ENCODE data around the gene CAPZB.

CAPZB gene

GRCh38 chr1:19333587-19334354, 151.6 kb downstream of the CAPZB start:
- H3K9ac ChIP-seq (ENCODE audit: low read depth, low read length): no peak overlapping the region
- ATAC-seq (ENCODE audit: insufficient read depth, low read depth) (no peak), DNase-seq (no peak)
- peaks cover 6% of the 10 kb centered on the region; the same call in 1 of the 2 replicates for H3K36me3 ChIP-seq (ENCODE audit: insufficient read depth, low read length)
- H4K20me1 ChIP-seq (ENCODE audit: insufficient read depth, low read length): no peaks in the 10 kb centered on the region; the same call in 1 of the 2 replicates
- H2AFZ ChIP-seq (ENCODE audit: low read depth, low read length): no peak overlapping the region
- no peak overlapping the region for H3K4me3 ChIP-seq (ENCODE audit: low read depth in 1 of 2, low read length in 2 of 2)
- no peaks in the 10 kb centered on the region for H3K4me1 ChIP-seq (ENCODE audit: insufficient read depth, low read length)
- no peaks in the 10 kb centered on the region for H3K79me2 ChIP-seq (ENCODE audit: insufficient read depth, low read length)
- no peak overlapping the region; the same call in 1 of the 2 replicates for H3K27ac ChIP-seq (ENCODE audit: low read length)
- H3K4me2 ChIP-seq (ENCODE audit: insufficient read depth, low read length): no peak overlapping the region
- TF ChIP-seq, protein P1, sequence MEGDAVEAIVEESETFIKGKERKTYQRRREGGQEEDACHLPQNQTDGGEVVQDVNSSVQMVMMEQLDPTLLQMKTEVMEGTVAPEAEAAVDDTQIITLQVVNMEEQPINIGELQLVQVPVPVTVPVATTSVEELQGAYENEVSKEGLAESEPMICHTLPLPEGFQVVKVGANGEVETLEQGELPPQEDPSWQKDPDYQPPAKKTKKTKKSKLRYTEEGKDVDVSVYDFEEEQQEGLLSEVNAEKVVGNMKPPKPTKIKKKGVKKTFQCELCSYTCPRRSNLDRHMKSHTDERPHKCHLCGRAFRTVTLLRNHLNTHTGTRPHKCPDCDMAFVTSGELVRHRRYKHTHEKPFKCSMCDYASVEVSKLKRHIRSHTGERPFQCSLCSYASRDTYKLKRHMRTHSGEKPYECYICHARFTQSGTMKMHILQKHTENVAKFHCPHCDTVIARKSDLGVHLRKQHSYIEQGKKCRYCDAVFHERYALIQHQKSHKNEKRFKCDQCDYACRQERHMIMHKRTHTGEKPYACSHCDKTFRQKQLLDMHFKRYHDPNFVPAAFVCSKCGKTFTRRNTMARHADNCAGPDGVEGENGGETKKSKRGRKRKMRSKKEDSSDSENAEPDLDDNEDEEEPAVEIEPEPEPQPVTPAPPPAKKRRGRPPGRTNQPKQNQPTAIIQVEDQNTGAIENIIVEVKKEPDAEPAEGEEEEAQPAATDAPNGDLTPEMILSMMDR (IDR thresholded peaks at IDR 0.05; ENCODE audit: borderline replicate concordance, extremely low read depth, low read length, poor library complexity, severe bottlenecking): no peak
- TF ChIP-seq EZH2 (IDR thresholded peaks at IDR 0.05; ENCODE audit: borderline replicate concordance, low read depth, low read length, severe bottlenecking): no peak
- no peaks in the 10 kb centered on the region for H3K9me3 ChIP-seq (ENCODE audit: insufficient read depth, low read length, severe bottlenecking)
- no peaks in the 10 kb centered on the region for H3K27me3 ChIP-seq (ENCODE audit: insufficient read depth, low read length, poor library complexity)

DNA sequence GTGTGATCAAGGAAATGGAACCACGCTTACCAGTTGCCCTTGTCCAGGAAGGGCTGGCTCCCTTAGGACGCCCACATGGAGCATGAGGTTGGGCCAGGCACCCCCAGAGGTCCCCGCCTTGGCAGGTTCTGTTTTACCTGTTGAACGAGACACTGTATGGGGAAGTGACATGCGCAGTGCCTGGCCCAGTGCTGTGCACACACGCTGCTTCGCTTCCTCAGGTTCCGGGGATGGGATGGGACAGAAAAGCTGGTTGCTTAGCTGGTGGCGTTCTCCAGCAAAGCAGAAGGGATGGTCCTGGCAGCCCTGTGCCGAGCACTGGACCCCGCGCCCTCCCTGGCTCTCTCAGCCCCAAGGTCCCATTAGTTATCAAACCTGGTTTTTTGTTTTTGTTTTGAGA, 152.5 kb downstream of the CAPZB start:
- TF ChIP-seq EZH2 (IDR thresholded peaks at IDR 0.05; ENCODE audit: borderline replicate concordance, low read depth, low read length, severe bottlenecking): no peak
- TF ChIP-seq, protein P1 (IDR thresholded peaks at IDR 0.05; ENCODE audit: borderline replicate concordance, extremely low read depth, low read length, poor library complexity, severe bottlenecking): no peak
- no peaks in the 10 kb centered on the region for H3K4me1 ChIP-seq (ENCODE audit: insufficient read depth, low read length)
- no peak overlapping the region for H3K4me2 ChIP-seq (ENCODE audit: insufficient read depth, low read length)
- no peaks in the 10 kb centered on the region for H3K27me3 ChIP-seq (ENCODE audit: insufficient read depth, low read length, poor library complexity)
- no peak for ATAC-seq (ENCODE audit: insufficient read depth, low read depth)
- no peaks in the 10 kb centered on the region for H3K9me3 ChIP-seq (ENCODE audit: insufficient read depth, low read length, severe bottlenecking)
- no peak overlapping the region for H3K9ac ChIP-seq (ENCODE audit: low read depth, low read length)
- H3K79me2 ChIP-seq (ENCODE audit: insufficient read depth, low read length): no peaks in the 10 kb centered on the region
- no peak overlapping the region for H3K27ac ChIP-seq (ENCODE audit: low read length)
- no peak overlapping the region for H2AFZ ChIP-seq (ENCODE audit: low read depth, low read length)
- no peak for DNase-seq
- H3K36me3 ChIP-seq (ENCODE audit: insufficient read depth, low read length): peaks cover 5% of the 10 kb centered on the region; the same call in 1 of the 2 replicates
- H3K4me3 ChIP-seq (ENCODE audit: low read depth in 1 of 2, low read length in 2 of 2): no peak overlapping the region
- H4K20me1 ChIP-seq (ENCODE audit: insufficient read depth, low read length): no peaks in the 10 kb centered on the region; the same call in 1 of the 2 replicates

GRCh38 chr1:19331262-19331878, 154.0 kb downstream of the CAPZB start:
- H3K4me1 ChIP-seq (ENCODE audit: insufficient read depth, low read length): no peaks in the 10 kb centered on the region
- DNase-seq: no peak
- no peaks in the 10 kb centered on the region; the same call in 1 of the 2 replicates for H4K20me1 ChIP-seq (ENCODE audit: insufficient read depth, low read length)
- no peak for ATAC-seq (ENCODE audit: insufficient read depth, low read depth)
- no peak overlapping the region for H3K4me2 ChIP-seq (ENCODE audit: insufficient read depth, low read length)
- H3K4me3 ChIP-seq (ENCODE audit: low read depth in 1 of 2, low read length in 2 of 2): no peak overlapping the region
- no peak overlapping the region for H3K9ac ChIP-seq (ENCODE audit: low read depth, low read length)
- H3K27me3 ChIP-seq (ENCODE audit: insufficient read depth, low read length, poor library complexity): no peaks in the 10 kb centered on the region
- peaks cover 12% of the 10 kb centered on the region for H3K36me3 ChIP-seq (ENCODE audit: insufficient read depth, low read length)
- H3K79me2 ChIP-seq (ENCODE audit: insufficient read depth, low read length): no peaks in the 10 kb centered on the region
- TF ChIP-seq, protein P1 (IDR thresholded peaks at IDR 0.05; ENCODE audit: borderline replicate concordance, extremely low read depth, low read length, poor library complexity, severe bottlenecking): no peak
- no peak for TF ChIP-seq EZH2 (IDR thresholded peaks at IDR 0.05; ENCODE audit: borderline replicate concordance, low read depth, low read length, severe bottlenecking)
- H3K27ac ChIP-seq (ENCODE audit: low read length): no peak overlapping the region
- H2AFZ ChIP-seq (ENCODE audit: low read depth, low read length): no peak overlapping the region
- H3K9me3 ChIP-seq (ENCODE audit: insufficient read depth, low read length, severe bottlenecking): no peaks in the 10 kb centered on the region

Data from DND-41 (cell line).